COLO668 (cell line): ENCODE results near the gene TCF7.

Experiments used
- DNase-seq: peaks from one replicate; lab custom pipeline; 2025; ENCODE audit not compliant: unreplicated experiment; lab: John Stamatoyannopoulos, UW

TCF7 gene

DNA sequence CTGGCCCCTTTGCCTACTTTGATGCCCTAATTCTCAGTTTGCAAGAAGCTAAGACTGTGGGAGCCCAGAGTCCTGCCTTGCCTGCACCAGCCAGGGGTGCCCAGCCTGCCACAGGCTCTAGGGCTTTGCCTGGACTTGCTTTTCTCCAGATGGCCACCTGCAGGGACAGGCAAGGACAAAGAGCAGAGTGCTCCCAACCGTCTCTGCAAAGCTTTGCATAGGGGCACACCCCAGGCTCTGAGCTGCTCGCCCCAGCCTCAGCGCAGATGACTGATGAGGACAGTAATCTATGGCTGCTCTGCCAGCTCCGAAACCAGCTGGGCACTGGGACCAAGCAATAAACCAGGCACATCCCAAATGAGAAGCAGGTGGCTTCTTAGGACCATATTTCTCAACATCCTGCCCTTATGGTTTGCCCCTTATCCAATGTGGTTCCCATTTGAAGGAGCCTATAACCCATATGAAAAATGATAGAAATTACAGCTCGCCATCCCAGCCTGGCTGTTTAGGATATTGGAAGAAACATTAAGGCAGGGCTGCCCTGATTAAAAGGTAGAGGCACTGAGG is 25.4 kb upstream of the TCF7 start:
- DNase-seq: no peak

DNA sequence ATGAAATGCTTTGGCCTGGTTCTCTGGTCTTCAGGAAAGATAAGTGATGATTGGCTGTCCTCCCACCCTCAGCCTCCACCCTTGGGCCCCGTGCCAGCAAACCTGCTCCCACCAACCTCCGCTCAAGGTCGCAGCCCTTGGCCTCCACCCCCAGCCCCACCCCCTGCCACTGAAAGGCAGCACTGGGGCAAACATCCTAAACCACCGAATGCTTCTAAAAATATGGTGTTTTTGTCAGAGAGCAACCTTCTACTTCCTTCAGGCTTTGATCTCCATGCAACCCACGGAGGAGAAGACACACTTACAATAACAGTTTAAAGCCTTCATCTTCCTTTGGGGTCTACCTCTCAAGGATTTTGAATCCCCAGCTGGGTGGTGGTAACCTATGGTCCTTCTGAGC is 24.0 kb upstream of the TCF7 start:
- DNase-seq: no peak

DNA sequence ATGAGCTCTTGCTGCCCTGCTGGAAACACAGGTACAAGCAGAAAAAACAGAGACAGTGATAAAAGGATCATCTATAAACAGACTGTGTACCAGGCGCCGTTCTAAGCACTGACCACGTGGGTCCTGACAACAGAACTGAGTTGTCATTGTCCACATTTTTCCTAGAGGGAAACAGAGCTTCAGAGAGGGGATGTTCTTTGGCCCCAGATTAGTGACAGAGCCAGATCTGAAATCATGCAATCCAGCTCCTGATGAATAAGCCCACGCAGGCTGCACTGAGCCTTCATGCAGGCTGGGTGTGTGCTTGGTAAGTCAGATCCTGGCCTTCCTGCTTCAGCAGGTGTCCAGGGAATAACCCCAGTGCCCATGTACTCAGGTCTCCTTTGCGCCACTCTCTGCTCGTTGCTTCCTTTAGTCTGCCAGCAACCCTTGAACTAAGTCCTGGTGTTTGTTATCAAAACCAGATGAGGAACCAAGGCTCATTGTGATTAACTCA is 22.8 kb upstream of the TCF7 start:
- DNase-seq: no peak

DNA sequence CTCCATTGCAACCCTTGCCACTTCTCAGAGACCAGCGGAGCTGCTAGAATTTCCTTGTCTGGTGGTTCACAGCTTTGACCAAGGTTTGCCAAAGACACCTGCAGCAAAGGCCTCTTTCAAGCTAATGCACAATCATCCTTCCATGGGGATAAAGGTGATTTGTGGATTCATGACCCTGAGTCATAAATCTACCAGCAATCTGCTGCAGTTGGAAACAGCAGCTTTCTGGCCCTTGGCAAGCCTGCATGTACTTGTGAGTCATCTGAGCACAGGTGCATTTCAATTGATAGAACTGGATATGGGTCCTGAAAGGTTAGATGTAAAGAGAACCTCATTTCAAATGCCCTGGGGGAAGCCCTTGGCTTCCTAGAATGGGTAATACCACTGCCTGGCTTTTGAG is 21.6 kb upstream of the TCF7 start:
- peak; percentile 13 for DNase-seq

DNA sequence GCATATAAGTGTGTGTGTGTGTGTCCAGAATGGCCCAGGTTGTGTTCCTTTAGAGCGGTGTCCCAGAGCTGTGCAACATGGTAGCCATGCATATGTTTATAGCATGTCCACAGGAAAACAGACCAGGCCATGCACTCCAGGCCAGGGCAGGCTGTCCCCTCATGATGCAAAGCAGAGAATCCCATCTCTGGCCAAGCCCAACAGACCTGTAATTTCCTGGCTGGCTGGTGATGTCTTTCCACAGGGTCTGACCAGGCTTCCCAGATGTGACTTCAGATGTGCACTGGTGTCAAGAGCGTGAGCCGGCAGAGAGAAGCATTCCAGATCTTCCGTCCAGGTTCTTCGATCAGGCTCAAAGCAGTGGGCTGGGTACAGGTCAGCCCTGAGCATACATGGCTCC is 21.1 kb upstream of the TCF7 start:
- DNase-seq: no peak

DNA sequence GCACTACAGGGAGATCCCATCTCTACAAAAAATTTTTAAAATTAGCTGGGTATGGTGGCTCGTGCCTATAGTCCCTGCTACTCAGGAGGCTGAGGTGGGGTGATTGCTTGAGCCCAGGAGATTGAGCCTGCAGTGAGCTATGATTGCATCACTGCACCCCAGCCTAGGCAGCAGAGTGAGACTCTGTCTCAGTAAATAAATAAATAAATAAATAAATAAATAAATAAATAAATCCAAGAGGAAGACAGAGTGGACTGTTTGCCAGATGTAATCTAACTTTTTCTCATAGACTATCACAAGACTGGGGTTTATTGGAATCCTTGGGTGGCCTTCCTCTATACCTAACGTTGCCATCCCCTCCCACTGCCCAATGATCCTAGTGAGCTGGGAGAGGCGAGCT is 19.2 kb upstream of the TCF7 start:
- no peak for DNase-seq

DNA sequence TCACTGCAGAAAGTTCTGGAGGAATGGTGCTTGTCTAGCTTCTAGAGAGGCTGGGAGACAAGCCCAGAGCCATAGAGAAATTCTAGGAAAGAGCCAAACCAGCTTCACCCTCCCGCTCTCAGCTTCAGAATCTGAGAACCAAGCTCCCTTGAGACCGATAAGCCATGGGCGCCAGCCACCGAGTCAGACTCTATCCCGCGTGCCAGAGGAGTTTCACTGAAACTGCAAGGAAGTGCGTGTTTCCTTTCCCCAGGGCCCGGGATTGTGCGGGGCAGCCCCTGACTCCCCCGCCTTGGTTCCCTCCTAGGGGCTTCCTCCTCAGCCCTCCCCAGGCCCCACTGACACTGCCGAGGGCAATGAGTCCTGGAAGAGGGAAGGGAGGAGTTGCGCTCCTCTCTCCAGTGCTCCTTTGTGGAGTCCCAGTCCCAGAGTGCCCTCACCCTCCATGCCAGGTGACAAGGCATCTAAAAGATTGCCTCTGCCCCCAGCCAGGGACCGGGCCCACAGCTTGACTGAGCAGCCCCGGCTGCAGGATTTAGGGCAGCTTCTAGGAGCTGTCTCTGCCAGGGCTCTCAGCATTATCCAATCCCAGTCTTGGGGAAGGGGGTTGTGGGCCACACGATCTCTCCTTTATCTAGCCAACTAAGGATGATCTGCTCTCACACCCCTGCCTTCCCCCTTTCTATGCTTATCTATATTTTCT is 18.4 kb upstream of the TCF7 start:
- no peak for DNase-seq

DNA sequence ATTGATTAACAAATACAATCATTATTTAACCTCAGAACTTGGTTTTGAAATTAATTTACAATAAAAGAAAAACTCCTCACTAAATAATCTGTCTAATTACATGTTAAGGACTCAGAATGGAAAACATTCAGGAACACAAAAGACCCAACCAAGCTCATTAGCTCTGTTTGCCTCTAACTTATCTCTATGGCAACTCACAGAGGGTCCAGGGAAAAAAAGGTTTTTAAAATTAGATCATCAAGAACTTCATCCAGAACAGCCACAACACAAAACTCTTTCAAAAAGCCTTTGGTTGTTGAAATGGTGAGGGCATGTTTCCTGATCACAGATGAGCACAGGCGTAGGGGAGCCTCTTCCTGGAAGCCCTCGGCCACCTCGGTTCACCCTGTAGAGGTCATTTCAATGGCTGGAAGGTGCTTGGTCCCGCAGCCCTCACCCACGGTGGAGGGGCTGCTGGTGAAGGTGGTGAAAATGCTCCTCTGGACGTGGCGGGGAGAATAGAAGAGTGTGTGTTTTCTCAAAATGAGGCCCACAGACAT is 17.2 kb upstream of the TCF7 start:
- DNase-seq: no peak

DNA sequence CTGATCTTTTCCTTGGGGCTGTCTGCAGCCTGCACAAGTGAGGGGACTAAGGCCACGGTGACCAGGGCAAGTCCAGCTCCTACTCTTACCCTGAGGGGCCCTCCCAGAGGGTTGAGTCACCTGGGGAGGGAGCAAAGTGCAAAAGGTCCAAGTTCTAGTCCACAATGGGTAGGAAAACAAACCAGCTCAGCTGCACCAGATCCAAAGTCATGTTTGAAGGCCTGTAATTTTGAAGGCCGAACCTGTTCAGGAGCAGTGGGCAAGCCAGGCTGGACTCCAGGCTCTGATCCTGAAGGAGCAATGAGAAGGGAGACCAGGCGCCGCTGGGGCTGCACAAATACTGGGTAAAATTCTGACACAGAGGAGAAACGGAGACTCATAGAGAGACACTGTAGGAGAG is 15.8 kb upstream of the TCF7 start:
- DNase-seq: no peak

DNA sequence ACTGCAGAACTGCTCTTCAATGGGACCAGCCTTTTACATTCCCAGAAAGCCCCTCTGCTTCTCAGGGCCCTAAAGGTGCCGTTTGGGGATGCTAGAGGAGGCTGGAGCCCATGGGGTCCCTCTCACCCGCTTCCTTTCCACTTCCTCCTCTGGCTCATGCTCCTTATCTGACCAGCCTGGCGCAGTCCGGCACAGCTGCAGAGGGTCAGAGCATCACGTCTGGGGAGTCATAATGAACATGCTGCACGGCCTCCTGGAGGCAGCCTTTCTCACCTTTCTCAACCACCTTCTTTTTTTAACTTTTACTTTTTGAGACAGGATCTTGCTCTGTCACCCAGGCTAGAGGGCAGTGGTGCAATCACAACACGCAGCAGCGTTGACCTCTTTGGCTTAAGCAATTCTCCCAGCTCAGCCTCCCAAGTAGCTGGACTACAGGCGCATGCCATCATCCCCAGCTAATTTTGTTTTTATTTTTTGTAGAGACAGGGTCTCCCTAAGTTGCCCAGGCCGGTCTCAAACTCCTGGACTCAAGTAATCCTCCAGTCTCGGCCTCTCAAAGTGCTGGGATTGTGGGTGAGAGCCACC is 15.1 kb upstream of the TCF7 start:
- DNase-seq: no peak

DNA sequence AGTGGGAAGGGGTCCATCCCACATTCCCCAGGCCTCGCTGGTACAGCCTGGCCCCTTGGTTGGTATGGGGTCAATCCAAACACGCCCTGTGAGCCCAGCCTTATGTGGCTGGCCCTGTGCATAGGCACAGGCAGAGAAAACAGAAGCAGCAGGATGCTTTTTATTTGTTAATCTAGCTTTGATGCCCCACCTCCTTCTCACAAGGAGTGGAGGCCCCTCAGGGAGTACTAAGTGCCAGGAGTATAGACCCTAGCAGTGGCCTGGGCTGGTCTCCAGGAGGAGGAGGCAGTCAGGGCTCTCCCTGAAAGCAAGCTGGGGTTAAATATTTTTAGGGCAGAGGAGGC is 14.6 kb upstream of the TCF7 start:
- no peak for DNase-seq

DNA sequence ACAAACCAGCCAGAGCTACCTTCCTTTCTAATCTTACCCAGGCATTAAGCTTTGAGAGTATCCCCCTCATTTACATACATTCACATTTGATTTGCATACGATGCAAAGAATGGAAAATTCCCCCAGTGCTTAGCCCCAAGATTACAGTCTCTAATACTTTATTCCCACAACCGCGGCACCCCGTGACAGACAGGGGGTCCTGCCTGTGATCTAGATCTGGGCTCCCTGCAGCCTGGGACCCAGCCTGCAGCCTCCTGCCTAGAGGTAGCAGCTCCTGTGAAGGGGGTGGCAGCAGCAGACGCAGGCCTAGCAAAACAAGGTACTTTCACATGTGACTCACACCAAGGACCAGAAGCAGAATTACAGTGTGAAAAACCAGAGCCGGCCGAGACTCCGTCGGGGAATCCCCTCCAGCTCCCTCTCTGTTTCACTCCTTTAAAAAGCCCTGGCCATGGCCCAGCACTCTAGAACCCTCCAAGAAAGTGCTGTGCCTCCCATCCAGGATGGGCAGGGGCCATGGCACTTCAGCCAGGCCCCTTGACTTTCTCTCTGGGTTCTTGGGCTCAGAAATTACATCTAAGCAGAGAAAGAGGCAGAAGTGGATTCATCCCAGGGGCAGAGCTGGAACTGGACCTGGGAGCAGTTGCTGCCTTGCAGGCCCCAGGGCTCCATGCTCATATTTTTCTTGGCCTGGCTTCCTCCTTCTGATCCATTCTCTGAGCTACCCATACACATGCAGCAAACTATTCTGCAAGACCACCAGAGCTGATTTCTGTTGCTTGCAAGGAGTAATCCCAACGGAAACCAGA is 14.0 kb upstream of the TCF7 start:
- DNase-seq: no peak

DNA sequence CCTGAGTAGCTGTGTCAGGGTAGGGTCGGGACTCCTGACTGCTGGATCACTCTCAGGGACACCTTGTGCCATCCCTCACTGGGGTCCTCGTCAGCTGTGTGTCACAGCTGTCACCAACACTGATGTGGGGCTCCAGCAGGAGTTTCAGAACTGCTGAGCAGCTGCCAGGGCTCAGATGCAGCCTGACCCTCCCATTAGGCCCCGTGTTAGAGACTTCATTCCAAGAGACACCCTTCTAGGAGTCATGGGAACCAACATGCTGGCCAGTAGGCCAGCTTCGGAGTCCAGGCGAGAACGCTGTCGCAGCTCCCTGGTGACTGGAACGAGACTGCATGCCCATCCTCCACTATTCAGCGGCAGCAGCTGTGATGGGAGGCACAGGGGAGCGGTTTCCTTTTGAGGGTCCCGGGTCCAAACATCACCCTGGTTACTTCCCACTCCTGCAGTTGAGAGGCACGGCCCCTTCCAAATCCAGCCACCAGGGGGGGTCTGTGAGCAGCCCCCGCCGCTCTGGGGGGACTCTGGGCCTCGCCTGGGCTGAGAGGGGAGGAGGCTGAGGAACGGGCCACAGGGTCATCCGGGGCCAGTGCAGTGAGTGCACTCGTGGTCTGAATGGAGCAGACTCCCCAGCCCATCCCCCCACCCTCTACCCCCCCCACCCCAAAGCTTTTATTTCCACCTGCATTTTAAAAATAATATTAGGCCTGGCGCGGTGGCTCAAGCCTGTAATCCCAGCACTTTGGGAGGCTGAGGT is 12.6 kb upstream of the TCF7 start:
- peak; percentile 30 for DNase-seq

DNA sequence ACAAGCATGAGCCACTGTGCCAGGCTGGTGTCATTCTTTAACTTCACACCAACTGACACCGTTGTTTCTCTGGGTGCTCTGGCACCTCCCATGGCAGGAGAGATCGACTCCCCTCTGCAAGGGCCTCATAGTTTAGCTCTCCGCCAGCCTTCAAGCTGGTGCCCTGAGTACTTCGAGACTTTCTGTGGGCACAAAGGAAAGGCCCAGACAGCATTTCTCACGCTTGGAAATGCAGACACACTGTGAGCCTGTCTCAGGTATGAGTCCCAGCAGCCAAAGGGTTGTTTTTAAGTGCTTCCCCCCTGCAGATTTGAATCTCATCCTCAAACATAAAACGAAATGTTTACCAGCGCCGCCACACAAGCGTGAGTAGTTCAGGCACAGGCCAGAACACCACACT is 11.1 kb upstream of the TCF7 start:
- DNase-seq: no peak

DNA sequence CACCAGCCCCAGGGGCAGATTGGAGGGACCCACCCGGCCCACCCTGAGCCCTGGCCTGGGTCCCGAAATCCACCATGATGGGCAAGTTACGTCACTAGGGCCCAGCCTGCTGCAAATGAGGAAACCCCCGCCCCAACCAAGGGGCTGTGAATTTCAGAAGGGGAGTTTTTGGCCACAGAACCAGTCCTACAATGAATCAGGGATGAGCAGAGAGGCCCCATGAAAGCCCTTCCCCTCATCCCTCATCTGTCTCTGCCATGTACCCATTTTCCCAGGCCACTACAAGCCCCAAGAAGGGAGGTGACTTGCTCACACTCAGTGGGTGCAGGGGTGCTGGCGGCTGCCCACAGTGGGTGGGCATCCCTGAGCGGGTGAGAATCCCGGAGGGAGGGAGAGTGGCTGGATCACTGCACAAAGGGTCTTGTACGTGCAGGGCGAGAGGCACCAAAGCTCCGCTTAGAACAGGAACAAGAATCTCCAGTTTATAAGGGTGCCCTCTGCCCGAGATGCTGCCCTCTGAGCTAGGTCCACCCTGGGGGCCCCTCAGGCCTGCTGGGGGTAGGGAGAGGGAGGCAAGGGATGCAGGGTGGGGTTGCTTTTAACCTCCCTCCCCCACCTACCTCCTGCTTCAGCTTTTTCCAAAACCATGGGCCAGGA is 10.4 kb upstream of the TCF7 start:
- DNase-seq: no peak

DNA sequence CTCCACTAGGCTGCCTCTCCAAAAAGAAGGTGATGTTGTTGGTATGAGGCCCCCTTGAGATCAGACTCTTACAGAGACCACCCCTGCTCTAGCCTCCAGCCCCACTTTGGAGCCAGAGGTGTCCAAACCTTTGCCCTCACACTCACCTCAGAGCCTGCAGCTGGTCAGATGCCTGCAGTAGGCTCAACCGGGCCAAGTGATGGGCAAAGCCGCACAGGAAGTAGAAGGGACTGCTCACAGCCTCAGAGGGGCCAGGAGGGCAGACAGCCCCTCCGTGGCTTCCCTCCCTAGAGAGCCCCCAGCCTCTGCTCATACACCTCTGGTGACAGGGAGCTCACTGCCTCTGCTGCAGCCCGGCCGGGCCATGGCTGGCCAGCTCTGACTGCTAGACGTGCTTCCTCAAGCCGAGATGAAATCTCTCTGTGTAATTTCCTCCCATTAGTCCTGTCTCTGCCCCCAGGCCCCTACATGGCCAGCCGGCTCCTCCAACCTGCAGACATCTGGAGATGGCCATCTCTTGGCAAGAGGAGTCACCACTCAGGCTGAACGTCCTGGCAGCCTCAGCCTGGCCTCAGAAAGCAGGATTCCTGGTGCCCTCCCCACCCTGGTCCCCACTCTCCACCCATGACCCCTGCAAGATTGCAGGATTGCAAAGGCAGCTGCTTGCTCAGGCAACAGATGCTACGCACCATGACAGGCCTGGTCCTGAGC is 7.3 kb upstream of the TCF7 start:
- no peak for DNase-seq

DNA sequence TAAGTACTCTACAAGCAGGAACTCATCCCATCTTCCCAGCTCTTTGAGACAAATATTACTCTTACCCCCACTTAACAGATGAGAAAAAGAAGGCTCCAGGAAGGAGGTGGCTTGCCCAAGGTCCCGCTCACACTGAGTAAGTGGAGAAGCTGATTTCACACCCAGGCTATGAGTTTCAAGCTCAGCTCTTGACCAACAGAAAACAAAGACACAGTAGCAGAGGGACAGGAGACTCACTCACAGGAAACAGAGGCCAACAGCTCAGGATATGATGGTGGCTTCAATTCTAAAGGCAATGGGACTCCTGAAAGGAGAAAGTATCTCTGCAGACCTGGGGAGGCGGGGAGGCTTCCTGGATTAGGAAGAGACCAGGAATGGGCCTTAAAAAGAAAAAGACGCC is 6.7 kb upstream of the TCF7 start:
- no peak for DNase-seq

DNA sequence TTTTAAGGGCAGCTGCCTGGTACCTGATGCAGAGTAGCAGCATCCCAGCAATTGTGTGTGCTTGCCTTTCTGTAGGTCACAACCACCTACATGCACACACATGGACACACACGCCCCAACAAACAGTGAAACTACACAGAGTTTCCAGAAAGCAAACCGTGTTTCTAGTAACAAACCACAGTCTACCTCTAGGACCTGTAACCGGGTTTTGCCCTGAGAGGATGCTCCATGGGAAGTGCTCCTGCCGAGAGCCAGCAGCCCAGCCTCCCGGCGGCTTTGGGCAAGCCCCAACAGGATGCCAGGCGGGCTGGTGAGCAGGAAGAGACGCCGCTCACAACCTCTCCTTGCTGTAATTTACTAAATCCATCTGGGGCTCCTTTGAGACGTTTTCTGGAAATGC is 4.1 kb upstream of the TCF7 start:
- no peak for DNase-seq

DNA sequence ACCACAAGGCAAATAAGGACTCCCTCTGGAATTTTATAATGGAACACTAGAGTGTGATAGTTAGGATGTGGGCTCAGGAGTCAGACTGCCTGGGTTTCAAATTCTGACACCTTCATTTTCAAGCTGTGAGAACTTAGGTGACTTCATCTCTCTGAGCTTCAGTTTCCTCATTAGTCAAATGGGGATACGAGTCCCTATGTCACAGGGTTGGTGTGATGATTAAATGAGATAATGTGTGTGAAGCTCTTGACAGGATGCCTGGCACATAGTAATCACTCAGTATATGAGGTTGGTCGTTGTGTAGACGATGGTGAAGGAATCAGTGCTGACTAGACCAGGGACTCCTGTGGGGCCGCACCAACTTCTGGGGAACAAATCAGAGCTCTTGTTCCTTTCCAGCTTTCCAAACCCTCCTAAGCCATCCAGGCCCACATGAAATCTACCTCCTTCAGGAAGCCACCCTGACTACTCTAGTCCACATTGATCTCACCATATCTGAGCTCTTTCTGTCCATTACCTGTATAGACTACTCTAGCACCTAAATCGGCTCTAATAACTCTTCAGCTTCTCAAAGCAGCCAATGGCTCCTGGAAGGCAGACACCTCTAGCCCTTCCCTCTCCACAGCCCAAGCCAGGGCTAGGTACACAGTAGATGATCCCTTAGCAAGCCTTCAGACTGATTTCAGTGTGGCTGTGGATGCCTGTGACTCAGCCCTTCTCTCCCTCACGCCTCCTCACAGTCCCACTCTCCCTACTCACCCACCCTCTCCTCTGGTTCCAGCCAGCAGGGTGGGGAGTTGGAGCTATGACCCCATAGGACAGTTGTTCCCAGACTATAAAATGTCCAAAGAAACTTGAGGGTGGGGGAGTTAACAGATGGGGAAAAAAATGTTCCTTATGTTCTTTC is 2.5 kb upstream of the TCF7 start:
- DNase-seq: no peak
